GM13977 (cell line): ENCODE results near the gene KLK8.

Source experiments
- DNase-seq: peaks from one replicate; pipeline ENCODE4 v3.0.0; 2012; ENCODE audit warnings: low spot score
- CTCF ChIP-seq: IDR thresholded peaks from 2 replicates; pipeline ENCODE4 v1.5.1; 2012; ENCODE audit warnings: mild to moderate bottlenecking, control low read depth; ENCODE audit not compliant: insufficient read depth; ENCODE audit errors: extremely low read depth, missing control alignments
- in situ Hi-C: fragments of 300-500 bp; cut with MboI; formaldehyde crosslinking; loops from one replicate; pipeline ENCODE4 v1.12.0; 2022; ENCODE audit warnings: low sequenced_read_pairs, low pct_unique_long_range_greater_than_20kb, mixed read lengths, inconsistent platforms; ENCODE audit not compliant: unreplicated experiment

KLK8 gene

GRCh38 chr19:51022526-51022925 is 21.1 kb upstream of the KLK8 start:
- TF ChIP-seq CTCF = no peak
- in situ Hi-C loops = no loop called here
- no peak for DNase-seq

- no peak for DNase-seq
- in situ Hi-C loops = no loop called here
- TF ChIP-seq CTCF = peak; percentile 57
Measured at GRCh38 chr19:51020988-51021651, 19.7 kb upstream of the KLK8 start.

- no peak for DNase-seq
- TF ChIP-seq CTCF = no peak
- in situ Hi-C loops = no loop called here
Measured at GRCh38 chr19:51019544-51019925, 18.1 kb upstream of the KLK8 start, which contains the start of gene KLK10. TSS of gene KLK10 (minus strand) at chr19:51019709. CDS start at chr19:51019130, 579 bp downstream.

- TF ChIP-seq CTCF = no peak
- in situ Hi-C loops = no loop called here
- no peak for DNase-seq
Measured at GRCh38 chr19:51018745-51019543, 17.5 kb upstream of the KLK8 start.

- peak; percentile 96 for TF ChIP-seq CTCF
- in situ Hi-C loops = no loop called here
- peak; percentile 93 for DNase-seq
Measured at GRCh38 chr19:51016798-51017683, 15.6 kb upstream of the KLK8 start.

- in situ Hi-C loops = no loop called here
- no peak for DNase-seq
- no peak for TF ChIP-seq CTCF
Measured at GRCh38 chr19:51015691-51016267, 14.4 kb upstream of the KLK8 start.
